ENCODE data around the gene MRPL9. TPM values are rescaled to one million over a fixed set of nuclear protein-coding genes. Genes with fewer than 3 reads are reported as not detected.
A peak's percentile ranks its signal among the peaks of the same experiment; 100 is the strongest.

The MRPL9 gene
- total and polyA plus RNA-seq, 2 donors from 2014 or later, result 65.3 to 87.1 TPM

DNA sequence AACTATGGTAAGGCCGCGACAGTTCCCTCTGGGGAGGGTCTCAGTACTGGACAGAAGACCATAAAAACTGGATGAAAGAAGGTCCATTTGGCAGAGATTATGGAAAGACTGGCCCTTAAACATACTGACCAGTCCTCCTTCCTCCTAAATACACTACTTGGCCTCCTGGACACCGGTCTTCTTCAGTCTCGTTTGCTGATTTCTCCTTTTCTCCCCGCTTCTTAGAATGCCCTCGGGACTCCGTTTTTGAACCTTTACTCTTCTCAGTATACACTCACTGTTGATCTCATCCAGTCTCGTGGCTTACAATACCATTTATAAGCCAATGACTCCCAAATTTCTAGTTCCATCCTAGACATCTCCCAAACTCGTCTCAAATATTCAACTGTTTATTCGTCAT is 694 bp upstream of the MRPL9 start:
- TF ChIP-seq, protein P1, sequence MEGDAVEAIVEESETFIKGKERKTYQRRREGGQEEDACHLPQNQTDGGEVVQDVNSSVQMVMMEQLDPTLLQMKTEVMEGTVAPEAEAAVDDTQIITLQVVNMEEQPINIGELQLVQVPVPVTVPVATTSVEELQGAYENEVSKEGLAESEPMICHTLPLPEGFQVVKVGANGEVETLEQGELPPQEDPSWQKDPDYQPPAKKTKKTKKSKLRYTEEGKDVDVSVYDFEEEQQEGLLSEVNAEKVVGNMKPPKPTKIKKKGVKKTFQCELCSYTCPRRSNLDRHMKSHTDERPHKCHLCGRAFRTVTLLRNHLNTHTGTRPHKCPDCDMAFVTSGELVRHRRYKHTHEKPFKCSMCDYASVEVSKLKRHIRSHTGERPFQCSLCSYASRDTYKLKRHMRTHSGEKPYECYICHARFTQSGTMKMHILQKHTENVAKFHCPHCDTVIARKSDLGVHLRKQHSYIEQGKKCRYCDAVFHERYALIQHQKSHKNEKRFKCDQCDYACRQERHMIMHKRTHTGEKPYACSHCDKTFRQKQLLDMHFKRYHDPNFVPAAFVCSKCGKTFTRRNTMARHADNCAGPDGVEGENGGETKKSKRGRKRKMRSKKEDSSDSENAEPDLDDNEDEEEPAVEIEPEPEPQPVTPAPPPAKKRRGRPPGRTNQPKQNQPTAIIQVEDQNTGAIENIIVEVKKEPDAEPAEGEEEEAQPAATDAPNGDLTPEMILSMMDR (IDR thresholded peaks at IDR 0.05; ENCODE audit: borderline replicate concordance, extremely low read depth, insufficient read depth), result no peak
- intact Hi-C loops (cut with DNase I), result no loop called here
- H3K36me3 ChIP-seq (ENCODE audit: control insufficient read depth in 2 of 3, insufficient read depth in 3 of 3, low read length in 3 of 3), result peaks cover 8 to 12% (median 11%) of the 10 kb centered on the region in 3 donors
- peak overlapping the region; percentile 84 to 94 (median 94) for H3K4me3 ChIP-seq (ENCODE audit: low read length in 3 of 3)
- H3K4me1 ChIP-seq (ENCODE audit: control insufficient read depth in 2 of 3, insufficient read depth in 2 of 3, low read depth in 1 of 3, low read length in 3 of 3), result peaks cover 0 to 9% (median 6%) of the 10 kb centered on the region in 3 donors
- FAIRE-seq, result no peak
- H3K9ac ChIP-seq (ENCODE audit: low read length in 3 of 3), result peak overlapping the region; percentile 68 to 92 (median 79)
- no peak for DNase-seq
- no peaks in the 10 kb centered on the region for H3K27me3 ChIP-seq (ENCODE audit: control insufficient read depth, insufficient read depth, low read length)
- H3K27ac ChIP-seq (ENCODE audit: low read depth in 2 of 2, low read length in 2 of 2), result peak overlapping the region; percentile 82 to 93
- H3K9me3 ChIP-seq (ENCODE audit: control insufficient read depth in 2 of 3, insufficient read depth in 1 of 3, low read length in 3 of 3), result no peaks in the 10 kb centered on the region

DNA sequence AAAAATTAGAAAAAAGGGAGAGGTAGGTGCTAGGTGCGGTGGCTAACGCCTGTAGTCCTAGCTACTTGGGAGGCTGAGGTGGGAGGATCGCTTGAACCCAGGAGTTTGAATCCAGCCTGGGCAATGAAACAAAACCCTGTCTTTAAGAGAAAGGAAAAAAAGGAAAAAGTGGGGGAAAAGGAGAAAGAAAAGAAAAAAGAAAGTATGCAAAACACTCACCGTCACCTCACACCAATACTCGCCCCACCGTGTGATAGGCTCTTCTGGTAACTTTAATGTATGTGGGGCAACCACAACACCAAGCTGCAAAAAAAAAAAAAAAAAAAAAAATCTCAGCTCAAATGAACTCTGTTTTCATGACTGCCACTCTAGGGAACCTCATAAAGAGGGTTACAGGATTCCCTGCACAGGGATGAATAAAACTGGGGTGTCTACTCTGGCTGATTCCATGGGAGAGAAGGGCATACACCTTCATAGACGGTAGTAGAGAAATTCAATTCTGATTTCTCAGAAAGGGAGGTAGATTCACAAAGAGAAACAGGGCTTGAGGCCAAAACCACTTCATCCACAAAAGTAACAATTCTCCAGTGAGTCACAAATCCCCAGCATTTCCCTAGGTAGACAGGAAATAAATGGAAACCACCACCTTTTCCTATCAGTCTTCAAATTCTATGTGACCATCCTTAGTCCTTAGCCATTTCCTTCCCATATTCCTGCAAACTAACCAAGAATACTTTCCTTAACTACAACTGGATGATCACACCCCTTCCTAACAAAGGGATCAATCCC is 2.5 kb downstream of the MRPL9 start:
- FAIRE-seq (no peak), DNase-seq (no peak)
- intact Hi-C loops (cut with DNase I), result no loop called here
- Histone ChIP-seq H3K4me1 (ENCODE audit: control insufficient read depth in 2 of 3, insufficient read depth in 2 of 3, low read depth in 1 of 3, low read length in 3 of 3) (peaks cover 0 to 9% (median 6%) of the 10 kb centered on the region in 3 donors), H3K27me3 (ENCODE audit: control insufficient read depth, insufficient read depth, low read length) (no peaks in the 10 kb centered on the region), H3K27ac (ENCODE audit: low read depth in 2 of 2, low read length in 2 of 2) (no peak overlapping the region), H3K36me3 (ENCODE audit: control insufficient read depth in 2 of 3, insufficient read depth in 3 of 3, low read length in 3 of 3) (peaks cover 13 to 14% (median 14%) of the 10 kb centered on the region in 3 donors), H3K9me3 (ENCODE audit: control insufficient read depth in 2 of 3, insufficient read depth in 1 of 3, low read length in 3 of 3) (no peaks in the 10 kb centered on the region), H3K4me3 (ENCODE audit: low read length in 3 of 3) (no peak overlapping the region), H3K9ac (ENCODE audit: low read length in 3 of 3) (no peak overlapping the region)
- TF ChIP-seq, protein P1 (IDR thresholded peaks at IDR 0.05; ENCODE audit: borderline replicate concordance, extremely low read depth, insufficient read depth), result no peak

DNA sequence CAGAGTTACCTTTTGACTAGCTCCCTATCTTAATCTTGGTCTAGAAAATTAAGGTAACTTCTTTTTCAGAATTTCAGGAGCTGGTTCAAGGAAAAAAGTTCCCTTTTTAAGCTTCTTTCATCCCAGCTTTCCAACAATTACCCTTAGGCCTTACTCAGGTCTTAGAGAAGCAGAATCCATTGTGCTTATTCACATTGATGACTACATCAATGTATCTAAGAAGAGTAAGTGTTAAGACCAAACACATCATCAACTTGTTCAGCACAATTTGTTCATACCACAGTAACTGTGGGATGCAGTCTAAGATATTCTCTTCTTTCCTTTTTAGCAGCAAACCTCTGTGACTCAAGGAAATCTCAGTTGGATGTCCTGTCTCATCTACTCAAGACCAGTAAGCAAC is 4.1 kb downstream of the MRPL9 start:
- DNase-seq, result no peak
- Histone ChIP-seq H3K4me3 (ENCODE audit: low read length in 3 of 3) (no peak overlapping the region), H3K27me3 (ENCODE audit: control insufficient read depth, insufficient read depth, low read length) (no peaks in the 10 kb centered on the region), H3K9me3 (ENCODE audit: control insufficient read depth in 2 of 3, insufficient read depth in 1 of 3, low read length in 3 of 3) (no peaks in the 10 kb centered on the region), H3K4me1 (ENCODE audit: control insufficient read depth in 2 of 3, insufficient read depth in 2 of 3, low read depth in 1 of 3, low read length in 3 of 3) (peaks cover 0 to 6% (median 5%) of the 10 kb centered on the region in 3 donors), H3K27ac (ENCODE audit: low read depth in 2 of 2, low read length in 2 of 2) (no peak overlapping the region), H3K9ac (ENCODE audit: low read length in 3 of 3) (no peak overlapping the region), H3K36me3 (ENCODE audit: control insufficient read depth in 2 of 3, insufficient read depth in 3 of 3, low read length in 3 of 3) (peaks cover 13 to 19% (median 14%) of the 10 kb centered on the region in 3 donors)
- intact Hi-C loops (cut with DNase I), result no loop called here
- FAIRE-seq, result no peak
- TF ChIP-seq, protein P1 (IDR thresholded peaks at IDR 0.05; ENCODE audit: borderline replicate concordance, extremely low read depth, insufficient read depth), result no peak

Measured in kidney (tissue), 14 donors.